Measurements from ENCODE around the gene PPM1M. TPM values are rescaled to one million over a fixed set of nuclear protein-coding genes. Genes with fewer than 3 reads are reported as not detected.

Gene PPM1M
- total RNA-seq, 2 experiments from 2014 or later = 70.2 to 75.3 TPM

GRCh38 chr3:52237006-52237656, 8.4 kb upstream of the PPM1M start:
- POLR2A ChIA-PET = interaction anchor here (1.1 to 19.3 kb wide), 5 partner anchors 9 to 43 kb away, joined by 3 to 246 read pairs (median 4); partner anchors contain the start of genes TLR9 and WDR82
- CTCF ChIA-PET = interaction anchor here (1.0 to 2.1 kb wide), 4 partner anchors 13 to 17 kb away, joined by 3 to 8 read pairs (median 3); partner anchors contain the start of gene TLR9

DNA sequence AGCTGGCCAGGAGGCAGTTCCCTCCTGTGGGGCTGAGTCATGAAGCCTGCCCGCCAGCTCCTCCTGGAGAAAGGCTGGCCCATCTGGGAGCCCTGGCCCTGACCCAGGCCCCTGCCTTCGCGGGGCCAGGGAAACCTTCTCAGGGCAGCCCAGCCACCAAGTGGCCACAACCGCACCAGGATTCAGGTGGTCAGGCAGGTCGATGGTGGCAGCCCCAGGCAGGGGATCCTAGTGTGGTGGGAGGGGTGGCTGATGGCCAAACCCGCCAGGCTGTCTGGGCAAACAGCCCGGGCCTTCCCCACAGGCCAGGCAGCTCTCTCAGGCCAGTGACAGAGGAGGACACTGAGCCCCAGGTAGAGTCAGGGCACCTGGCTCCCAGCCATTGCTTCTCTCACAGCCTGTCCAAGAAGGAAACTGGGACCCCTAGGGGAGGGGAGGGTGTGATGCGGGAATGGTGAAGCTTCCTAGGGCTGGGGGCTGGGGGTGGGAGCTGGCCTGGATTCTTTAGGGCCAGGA, 7.8 kb upstream of the PPM1M start:
- POLR2A ChIA-PET = interaction anchor here (0.7 to 19.3 kb wide), 5 partner anchors 12 to 655 kb away, joined by 4 to 246 read pairs (median 5); partner anchors contain the start of genes TLR9 and WDR82
- CTCF ChIA-PET = interaction anchor here (1.2 to 1.6 kb wide), 3 partner anchors 17 to 101 kb away, joined by 3 to 8 read pairs (median 8); partner anchors contain the start of gene WDR82

DNA sequence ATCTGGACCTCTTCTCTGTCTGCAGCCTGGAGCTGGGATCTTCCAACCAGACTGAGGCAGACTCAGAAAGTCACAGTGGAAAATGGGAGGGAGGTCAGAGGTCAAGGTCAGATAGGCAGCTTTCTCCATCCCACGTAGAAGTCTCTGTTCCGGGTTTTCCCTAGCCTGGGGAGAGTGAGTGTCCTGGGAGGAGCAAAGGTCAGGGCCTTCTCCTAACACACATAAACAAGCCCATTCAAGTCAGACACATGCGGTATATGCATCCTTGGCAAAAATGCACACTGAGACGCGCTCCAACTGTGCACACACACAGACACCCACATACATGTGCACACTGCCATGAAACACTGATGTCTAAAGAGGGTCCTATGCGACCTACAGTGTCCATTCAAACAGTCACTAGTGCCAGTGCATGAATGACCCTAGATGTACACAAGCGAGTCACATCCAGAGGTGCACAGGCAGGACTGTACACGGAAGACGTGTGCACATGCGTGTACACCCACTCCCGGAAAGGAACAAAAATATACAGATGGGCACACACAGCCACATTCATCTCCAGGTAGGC, 7.3 kb upstream of the PPM1M start:
- POLR2A ChIA-PET = interaction anchor here (0.7 to 19.3 kb wide), 11 partner anchors 10 to 655 kb away, joined by 3 to 246 read pairs (median 5); partner anchors contain the start of genes GLYCTK, TLR9 and WDR82

DNA sequence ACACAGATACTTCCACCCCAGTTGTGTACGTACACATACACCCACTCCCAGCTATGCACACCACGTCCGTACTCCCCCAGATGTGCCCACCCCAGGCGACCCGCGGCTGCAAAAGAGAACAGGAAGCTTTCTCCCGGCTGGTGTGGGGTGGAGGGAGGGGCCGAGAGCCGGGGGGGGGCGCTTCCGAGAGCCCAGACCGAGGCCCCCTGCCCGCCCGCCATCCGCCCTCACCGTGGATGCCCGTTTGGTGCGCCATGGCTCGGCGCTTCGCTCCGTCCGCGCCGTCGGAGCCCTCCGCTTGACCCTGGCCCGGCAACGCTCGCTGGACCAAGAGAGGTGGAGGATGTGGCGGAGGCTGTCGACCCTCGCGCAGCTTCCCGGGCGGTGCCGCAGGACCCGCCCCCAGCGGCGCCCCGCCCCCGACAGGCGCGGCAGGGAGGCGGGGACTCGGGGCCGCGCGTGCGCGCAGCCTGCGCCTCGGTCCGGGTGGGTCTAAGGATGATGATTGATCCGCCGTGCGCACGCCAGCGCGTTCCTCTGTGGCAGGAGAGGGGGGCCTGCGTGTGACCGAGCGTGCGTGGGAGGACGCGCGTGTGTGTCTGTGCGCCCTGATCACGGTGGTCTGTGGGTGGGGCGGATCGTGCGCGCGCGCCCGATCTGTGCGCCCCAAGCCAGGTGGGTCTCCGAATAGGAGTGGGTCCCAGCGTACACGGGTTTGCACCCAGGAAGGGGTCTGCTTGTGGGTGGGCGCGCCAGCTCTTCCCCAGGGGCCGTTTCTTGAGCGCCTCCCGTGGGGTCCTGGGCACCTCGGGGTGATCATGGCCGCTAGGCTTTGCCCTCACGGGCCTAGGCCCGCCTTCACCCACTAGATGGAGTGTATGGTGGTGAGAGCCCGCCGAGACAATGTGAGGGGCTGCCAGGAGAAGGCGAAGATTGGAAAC, 6.5 kb upstream of the PPM1M start, which contains the start of gene TWF2:
Gene TWF2, minus strand, starts transcription at position 398 of the 941 bp plus-strand sequence. Its CDS starts 142 bp downstream, at position 256.
- POLR2A ChIA-PET = interaction anchor here (0.7 to 19.3 kb wide), 9 partner anchors 9 to 656 kb away, joined by 3 to 246 read pairs (median 5); partner anchors contain the start of genes GLYCTK, TLR9 and WDR82
- CTCF ChIA-PET = interaction anchor here (0.9 to 2.9 kb wide), 8 partner anchors 8 to 100 kb away, joined by 3 to 25 read pairs (median 5); partner anchors contain the start of gene WDR82

More for the DNA sequence above, 7.3 kb upstream of the PPM1M start:
- CTCF ChIA-PET = interaction anchor here (0.9 to 2.9 kb wide), 8 partner anchors 7 to 101 kb away, joined by 3 to 25 read pairs (median 5); partner anchors contain the start of gene WDR82

DNA sequence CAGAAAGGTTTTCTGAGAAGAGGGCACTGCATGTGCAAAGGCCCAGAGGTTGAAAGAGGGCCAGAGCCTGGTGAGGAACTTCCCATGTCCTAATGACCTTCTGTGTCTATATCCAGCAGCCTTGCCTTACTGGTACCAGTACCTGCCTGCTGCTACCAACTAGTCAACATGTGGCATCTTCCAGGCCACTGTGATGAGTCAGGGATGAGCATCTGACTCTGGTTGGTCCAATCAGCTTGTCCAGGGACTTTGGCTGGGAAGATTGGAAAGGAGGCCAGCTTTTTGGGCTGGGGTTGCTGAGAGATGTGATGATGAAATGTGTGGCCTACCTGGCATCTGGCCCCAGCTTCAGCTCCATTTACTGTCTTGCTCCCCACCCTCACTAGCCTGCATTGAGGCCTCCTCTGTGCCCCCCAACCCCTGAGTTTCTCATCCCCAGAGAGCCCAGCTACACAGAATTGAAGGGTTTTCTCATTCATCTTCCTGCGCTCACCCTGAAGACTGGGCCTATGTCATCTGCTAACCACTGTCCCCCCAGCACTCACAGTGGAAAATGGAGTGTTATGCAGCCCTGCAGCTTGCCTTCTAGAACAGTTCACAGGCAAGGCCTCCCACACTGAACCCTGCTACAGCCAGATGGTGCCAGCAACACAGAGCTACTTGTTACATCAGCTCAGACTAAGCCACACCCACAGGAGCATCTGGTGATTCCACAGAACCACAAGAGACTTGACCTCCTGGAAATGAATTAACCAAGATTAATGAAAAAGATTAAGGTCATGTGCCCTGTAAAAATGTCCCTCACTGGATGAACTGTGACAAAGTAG, 5.3 kb upstream of the PPM1M start:
- ChIA-PET CTCF (interaction anchor here (0.6 to 7.8 kb wide), 7 partner anchors 9 to 172 kb away, joined by 3 to 60 read pairs (median 18); partner anchors contain the start of gene WDR82), POLR2A (interaction anchor here (0.6 to 19.3 kb wide), 12 partner anchors 8 to 86 kb away, joined by 3 to 246 read pairs (median 6); partner anchors contain the start of genes GLYCTK, POC1A and WDR82)

DNA sequence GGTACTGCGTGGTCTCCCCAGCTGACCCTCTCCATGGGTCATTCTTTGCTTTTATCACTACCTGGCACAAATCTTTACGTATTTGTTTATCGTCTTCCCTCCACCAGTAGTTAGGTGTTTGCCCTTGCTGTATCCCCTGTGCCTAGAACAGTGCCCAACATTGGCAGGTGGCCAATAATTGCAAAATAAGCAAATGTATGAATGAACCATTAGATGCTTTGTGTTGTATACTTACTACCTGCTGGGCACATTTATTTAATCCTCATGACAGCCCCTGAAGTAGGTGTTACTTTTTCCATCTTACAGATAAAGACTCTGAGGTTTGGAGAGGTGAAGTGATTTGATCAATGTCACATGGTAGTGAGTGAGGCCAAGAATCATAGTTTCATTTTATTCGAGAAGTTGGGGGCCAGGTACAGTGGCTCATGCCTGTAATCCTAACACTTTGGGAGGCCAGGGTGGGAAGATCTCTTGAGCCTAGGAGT, 4.6 kb upstream of the PPM1M start:
- ChIA-PET CTCF (interaction anchor here (0.6 to 7.8 kb wide), 7 partner anchors 9 to 171 kb away, joined by 3 to 60 read pairs (median 18); partner anchors contain the start of gene WDR82), POLR2A (interaction anchor here (0.6 to 19.3 kb wide), 13 partner anchors 8 to 1673 kb away, joined by 3 to 246 read pairs (median 5); partner anchors contain the start of genes C3orf18, GLYCTK, POC1A and WDR82)

DNA sequence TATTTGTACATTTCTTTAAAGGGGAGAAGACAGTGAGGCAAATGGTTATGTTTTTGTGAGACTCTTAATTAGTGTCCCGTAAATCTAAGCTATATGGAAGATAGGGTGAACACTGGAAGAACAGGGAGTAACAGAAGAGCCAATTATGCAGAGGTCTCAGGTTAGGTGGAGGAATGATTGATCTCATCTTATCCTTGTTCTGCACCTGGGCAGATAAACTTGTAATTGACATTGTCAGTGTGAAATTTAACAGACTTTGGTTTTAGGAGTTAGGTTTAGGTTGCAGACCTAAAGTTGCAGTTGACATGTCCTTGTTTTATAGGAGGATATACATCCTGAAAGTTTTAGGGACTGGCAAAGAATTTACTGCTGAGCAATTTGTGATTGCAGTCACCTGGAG, 3.5 kb upstream of the PPM1M start:
- ChIA-PET CTCF (interaction anchor here (1.8 to 7.8 kb wide), 4 partner anchors 11 to 37 kb away, joined by 6 to 60 read pairs (median 21); partner anchors contain the start of gene WDR82), POLR2A (interaction anchor here (1.2 to 19.3 kb wide), 3 partner anchors 17 to 38 kb away, joined by 3 to 246 read pairs (median 5); partner anchors contain the start of gene WDR82)

GRCh38 chr3:52243791-52244628, 1.5 kb upstream of the PPM1M start:
- POLR2A ChIA-PET = interaction anchor here (0.6 to 19.3 kb wide), 4 partner anchors 9 to 36 kb away, joined by 3 to 246 read pairs (median 14); partner anchors contain the start of gene WDR82
- CTCF ChIA-PET = interaction anchor here (2.8 to 7.8 kb wide), 4 partner anchors 9 to 35 kb away, joined by 9 to 60 read pairs (median 18); partner anchors contain the start of gene WDR82

DNA sequence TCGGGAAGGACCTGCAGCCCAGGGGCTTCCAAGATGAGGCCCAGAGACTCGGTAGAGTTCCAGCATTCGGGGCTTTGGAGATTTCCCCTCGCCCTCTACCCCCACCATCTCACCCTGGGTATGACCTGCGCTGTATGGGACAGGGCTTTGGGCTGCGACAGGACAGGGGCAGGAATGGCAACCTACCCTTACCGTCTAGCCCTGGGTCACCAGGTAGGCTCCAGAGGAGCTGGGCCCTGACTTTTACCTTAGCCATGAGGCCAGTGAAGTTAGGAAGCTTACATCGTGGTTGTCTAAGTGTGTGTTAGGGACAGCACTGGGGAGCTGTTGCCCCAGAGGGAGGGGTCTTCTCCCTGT, 683 bp downstream of the PPM1M start:
- ChIA-PET POLR2A (interaction anchor here (0.8 to 19.3 kb wide), 5 partner anchors 8 to 34 kb away, joined by 3 to 246 read pairs (median 4); partner anchors contain the start of gene WDR82), CTCF (interaction anchor here (0.9 to 7.8 kb wide), 5 partner anchors 8 to 33 kb away, joined by 3 to 60 read pairs (median 3); partner anchors contain the start of gene WDR82)

- POLR2A ChIA-PET = interaction anchor here (0.8 to 19.3 kb wide), 3 partner anchors 10 to 33 kb away, joined by 3 to 246 read pairs (median 3); partner anchors contain the start of gene WDR82
- CTCF ChIA-PET = interaction anchor here (0.9 to 7.8 kb wide), 5 partner anchors 8 to 32 kb away, joined by 3 to 60 read pairs (median 3); partner anchors contain the start of gene WDR82
Measured at GRCh38 chr3:52246728-52247408, 1.3 kb downstream of the PPM1M start.

- POLR2A ChIA-PET = interaction anchor here (0.6 to 19.3 kb wide), 3 partner anchors 9 to 32 kb away, joined by 3 to 246 read pairs (median 4); partner anchors contain the start of genes TWF2 and WDR82
- CTCF ChIA-PET = interaction anchor here (0.8 to 7.8 kb wide), 7 partner anchors 12 to 91 kb away, joined by 3 to 60 read pairs (median 5); partner anchors contain the start of gene WDR82
Measured at GRCh38 chr3:52247409-52248164, 2.0 kb downstream of the PPM1M start.

- ChIA-PET POLR2A (interaction anchor here (0.6 to 19.3 kb wide), 4 partner anchors 8 to 33 kb away, joined by 3 to 246 read pairs (median 4); partner anchors contain the start of genes TWF2 and WDR82), CTCF (interaction anchor here (0.8 to 1.6 kb wide), 6 partner anchors 12 to 91 kb away, joined by 3 to 6 read pairs (median 4); partner anchors contain the start of gene WDR82)
Measured at GRCh38 chr3:52248165-52248541, 2.6 kb downstream of the PPM1M start.

DNA sequence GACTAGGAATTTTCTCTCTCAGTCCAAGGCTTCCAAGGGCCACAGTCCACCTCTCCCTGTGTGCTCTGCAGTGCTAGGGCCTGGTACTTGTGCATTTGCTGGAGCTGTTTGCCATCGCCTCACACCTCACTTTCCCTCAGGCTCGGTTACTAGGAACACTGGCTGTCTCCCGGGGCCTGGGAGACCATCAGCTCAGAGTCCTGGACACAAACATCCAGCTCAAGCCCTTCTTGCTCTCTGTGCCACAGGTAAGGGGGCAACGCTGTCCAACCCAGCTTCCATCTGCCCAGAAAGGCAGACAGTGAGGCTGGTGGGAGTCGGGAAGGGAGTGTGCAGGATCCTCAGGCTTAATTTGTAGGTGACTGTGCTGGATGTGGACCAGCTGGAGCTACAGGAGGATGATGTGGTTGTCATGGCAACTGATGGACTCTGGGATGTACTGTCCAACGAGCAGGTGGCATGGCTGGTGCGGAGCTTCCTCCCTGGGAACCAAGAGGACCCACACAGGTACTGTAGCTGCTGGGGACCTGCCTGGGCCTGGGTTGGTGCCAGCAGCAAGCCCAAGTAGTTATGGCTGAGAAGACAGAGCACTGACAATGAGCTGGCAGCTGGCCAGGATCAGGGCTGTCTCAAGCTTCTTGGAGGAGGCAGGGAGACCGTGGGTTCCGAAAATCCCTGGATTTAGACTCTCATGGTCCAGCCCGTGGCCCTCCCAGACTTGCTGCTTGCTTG, 3.4 kb downstream of the PPM1M start:
- CTCF ChIA-PET = interaction anchor here (0.6 to 1.6 kb wide), 7 partner anchors 9 to 85 kb away, joined by 3 to 6 read pairs (median 5); no protein-coding TSS in a partner anchor
- POLR2A ChIA-PET = interaction anchor here (0.7 to 19.3 kb wide), 3 partner anchors 9 to 31 kb away, joined by 3 to 246 read pairs (median 4); partner anchors contain the start of genes TWF2 and WDR82

All from activated CD8-positive, alpha-beta memory T cell treated with anti-CD3 and anti-CD28 coated beads for 36 hours (primary cell).